K562 (cell line): ENCODE results near the gene NAA38. TPM values are rescaled to one million over a fixed set of nuclear protein-coding genes. Genes with fewer than 3 reads are reported as not detected.

Experiments used
- ATF7 ChIP-seq: fragments of 450-650 bp; IDR thresholded peaks from 2 replicates; pipeline ENCODE4 v1.7.1; 2014; ENCODE audit warnings: mild to moderate bottlenecking, moderate library complexity
- CC2D1A ChIP-seq: fragments of 450-650 bp; IDR thresholded peaks from 2 replicates; pipeline ENCODE4 v1.6.1; 2017; ENCODE audit warnings: mild to moderate bottlenecking
- CEBPG ChIP-seq, 3 experiments: fragments of 200-800 bp in 1 of 3; sonication (Bioruptor generic) in 1 of 3; sonication (generic) in 1 of 3; formaldehyde crosslinking in 1 of 3; IDR thresholded peaks in 2 of 3; conservative IDR thresholded peaks in 1 of 3; 2 replicates each; pipeline versions ENCODE4 v1.6.1 to v1.8.0; 2016 to 2022; ENCODE audit warnings: missing compliant biosample characterization in 2 of 3, missing genetic modification characterization in 2 of 3, mild to moderate bottlenecking in 1 of 3, missing genetic modification reagents in 1 of 3
- E2F5 ChIP-seq: sonication (generic); formaldehyde crosslinking; IDR thresholded peaks from 2 replicates; pipeline ENCODE4 v1.8.0; 2022; ENCODE audit warnings: mild to moderate bottlenecking, missing genetic modification reagents
- ELF2 ChIP-seq: fragments of 250-450 bp; sonication (Bioruptor Pico); IDR thresholded peaks from 2 replicates; pipeline ENCODE4 v1.5.0; 2021; ENCODE audit warnings: mild to moderate bottlenecking
- ELF4 ChIP-seq: fragments of 450-650 bp; formaldehyde crosslinking; IDR thresholded peaks from 2 replicates; pipeline ENCODE4 v1.4.0; 2022; ENCODE audit warnings: missing genetic modification characterization
- GTF2A2 ChIP-seq: IDR thresholded peaks from 2 replicates; pipeline ENCODE4 v1.6.1; 2016; ENCODE audit warnings: mild to moderate bottlenecking, missing genetic modification characterization, missing compliant biosample characterization
- HSF4 ChIP-seq: fragments of 250-450 bp; sonication (Bioruptor Pico); IDR thresholded peaks from 2 replicates; pipeline ENCODE4 v2.1.2; 2022; ENCODE audit warnings: mild to moderate bottlenecking, moderate library complexity, borderline replicate concordance
- IRF1 ChIP-seq: sonication (generic); formaldehyde crosslinking; IDR thresholded peaks from 2 replicates; pipeline ENCODE4 v1.8.0; 2022; ENCODE audit warnings: missing genetic modification reagents, mild to moderate bottlenecking, borderline replicate concordance
- KDM5B ChIP-seq: fragments of 200-600 bp; sonication (generic); IDR thresholded peaks from 2 replicates; pipeline ENCODE4 v1.6.1; 2012; ENCODE audit warnings: low read depth, mild to moderate bottlenecking, moderate library complexity, low read length, control low read depth, inconsistent platforms; ENCODE audit not compliant: insufficient replicate concordance
- MEF2A ChIP-seq: IDR thresholded peaks from 2 replicates; pipeline ENCODE4 v1.6.1; 2011; ENCODE audit warnings: low read depth, mild to moderate bottlenecking, low read length, moderate library complexity; ENCODE audit not compliant: control insufficient read depth
- MNT ChIP-seq, 2 experiments: fragments of 450-650 bp; conservative IDR thresholded peaks; 2 replicates each; pipeline ENCODE4 v1.6.1; 2017; ENCODE audit warnings: mild to moderate bottlenecking in 2 of 2, moderate library complexity in 2 of 2
- MTA1 ChIP-seq: fragments of 450-650 bp; IDR thresholded peaks from 2 replicates; pipeline ENCODE4 v1.6.1; 2017; ENCODE audit warnings: borderline replicate concordance
- RBFOX2 ChIP-seq: fragments of 200-400 bp; formaldehyde crosslinking; IDR thresholded peaks from 2 replicates; pipeline ENCODE4 v1.6.1; 2017; ENCODE audit warnings: low read depth, mild to moderate bottlenecking, low read length, moderate library complexity
- RBM22 ChIP-seq: fragments of 200-400 bp; formaldehyde crosslinking; IDR thresholded peaks from 2 replicates; pipeline ENCODE4 v1.6.1; 2018; ENCODE audit warnings: low read length, low read depth; ENCODE audit not compliant: poor library complexity, severe bottlenecking
- RCOR1 ChIP-seq, 2 experiments: IDR thresholded peaks; 2 replicates each; pipeline ENCODE4 v1.6.1; 2012; ENCODE audit warnings: low read depth in 2 of 2, low read length in 2 of 2, borderline replicate concordance in 1 of 2, improper control_type of control experiment in 1 of 2
- SIN3B ChIP-seq: fragments of 450-650 bp; IDR thresholded peaks from 2 replicates; pipeline ENCODE4 v1.6.1; 2017; ENCODE audit warnings: low read depth, mild to moderate bottlenecking, moderate library complexity
- SRSF1 ChIP-seq: fragments of 200-400 bp; formaldehyde crosslinking; IDR thresholded peaks from 2 replicates; pipeline ENCODE4 v1.6.1; 2017; ENCODE audit warnings: mild to moderate bottlenecking, low read depth, low read length, moderate library complexity
- SUPT5H ChIP-seq: fragments of 450-650 bp; IDR thresholded peaks from 2 replicates; pipeline ENCODE4 v1.6.1; 2016
- TCF3 ChIP-seq: sonication (generic); formaldehyde crosslinking; IDR thresholded peaks from 2 replicates; pipeline ENCODE4 v1.4.0; 2020; ENCODE audit warnings: mild to moderate bottlenecking, missing genetic modification reagents
- ZKSCAN3 ChIP-seq: fragments of 250-450 bp; sonication (Bioruptor Pico); IDR thresholded peaks from 2 replicates; pipeline ENCODE4 v1.4.0; 2020
- ZNF24 ChIP-seq: fragments of 450-650 bp; IDR thresholded peaks from 2 replicates; pipeline ENCODE4 v1.6.1; 2016
- ZNF644 ChIP-seq: fragments of 200-800 bp; sonication (Bioruptor generic); IDR thresholded peaks from 2 replicates; pipeline ENCODE4 v1.6.1; 2016; ENCODE audit warnings: low read depth, missing genetic modification characterization, missing compliant biosample characterization
- ZNF695 ChIP-seq: fragments of 450-650 bp; formaldehyde crosslinking; IDR thresholded peaks from 2 replicates; pipeline ENCODE4 v1.4.0; 2020; ENCODE audit warnings: mild to moderate bottlenecking, moderate library complexity
- ZNF717 ChIP-seq: fragments of 250-450 bp; sonication (Bioruptor Pico); IDR thresholded peaks from 2 replicates; pipeline ENCODE4 v1.5.0; 2021
- polyA plus RNA-seq, 8 experiments: library from polyadenylated mRNA; depleted of rRNA in 4 of 8; stranded (reverse) in 5 of 8; unstranded in 3 of 8; fragments of >200 nt; fragmentation: Nextera tagmentation in 2 of 8; fragmentation: Illumina TruSeq in 1 of 8; extraction: Ambion mirVana in 2 of 8; extraction: Trizol in 1 of 8; gene quantifications; 2 replicates each; pipeline versions ENCODE4 v1.2.1 to v1.2.3, GENCODE V29; 2011 to 2014; ENCODE audit warnings: inconsistent platforms in 1 of 8, missing spikeins in 1 of 8
- total RNA-seq, 7 experiments: library from RNA; depleted of rRNA in 6 of 7; stranded (reverse); fragments of >200 nt in 6 of 7; fragmentation: Illumina TruSeq in 2 of 7; extraction: Trizol in 2 of 7; gene quantifications; 2 replicates each; pipeline versions ENCODE4 v1.2.1 to v1.2.3, GENCODE V29; 2011 to 2021; ENCODE audit warnings: low replicate concordance in 1 of 7

Gene NAA38
- total and polyA plus RNA-seq, 9 of the 15 experiments (the other 6 are each of a cell fraction or from before 2014, with no cell fraction given): 16.4 to 99.8 (median 57.3) TPM

DNA sequence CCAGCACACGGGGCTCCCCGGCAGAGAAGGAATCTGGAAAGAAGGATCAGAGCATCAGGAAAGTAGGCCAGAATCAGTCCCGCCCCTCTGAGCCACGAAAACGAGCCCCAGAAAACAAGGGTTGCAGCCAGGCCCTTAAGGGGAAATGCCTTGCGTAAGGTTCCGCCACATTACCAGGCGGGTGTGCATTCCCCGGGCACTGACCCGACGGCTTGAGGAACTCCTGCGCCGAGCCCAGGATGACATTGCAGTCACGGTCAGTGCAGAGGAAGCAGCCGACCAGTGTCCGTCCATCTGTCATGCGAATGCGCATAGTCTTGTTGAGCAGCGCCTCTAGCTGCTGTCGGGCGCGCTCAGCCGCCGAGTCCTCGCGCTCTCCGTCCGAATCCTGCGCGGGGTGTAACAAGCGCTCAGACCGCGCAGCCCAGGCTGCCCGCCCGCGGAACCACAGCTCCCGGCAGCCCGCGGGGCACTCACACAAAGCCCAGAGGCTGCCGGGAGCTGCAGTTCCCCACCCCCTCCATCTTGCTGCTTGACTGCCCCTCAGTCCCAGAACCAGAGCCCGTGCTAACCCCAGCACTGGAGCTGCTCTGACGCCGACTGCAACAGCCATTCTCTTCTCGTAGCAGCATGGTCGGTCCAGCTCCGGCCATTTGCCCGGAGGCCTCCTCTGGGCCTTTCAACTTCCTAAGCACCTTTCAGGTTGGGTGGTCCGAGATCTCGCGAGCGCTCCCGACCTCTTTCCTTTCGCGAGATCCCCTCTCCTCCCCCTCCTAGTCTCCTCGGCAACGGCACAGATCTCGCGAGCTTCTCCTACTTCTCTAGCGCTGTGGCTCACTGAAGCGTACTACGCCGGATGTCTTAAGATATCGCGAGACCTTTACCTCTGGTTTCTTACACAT is at the start of gene NAA38 (continued):
- no peak for TF ChIP-seq E2F5
- TF ChIP-seq ZNF717: no peak
- TF ChIP-seq RCOR1 (IDR thresholded peaks at IDR 0.05; ENCODE audit: borderline replicate concordance in 1 of 2, low read depth in 2 of 2, low read length in 2 of 2): peak in 1 of 2 experiments; percentile 47; a peak in 1 of 4 replicates
- no peak for TF ChIP-seq CC2D1A
- TF ChIP-seq RBFOX2: peak; percentile 81
- 0 out of 2 replicates have a peak, but pooled peaks have one; percentile 17 for TF ChIP-seq SIN3B
- TF ChIP-seq SRSF1: no peak
- TF ChIP-seq GTF2A2 (tag): no peak
- TF ChIP-seq MTA1: 0 out of 2 replicates have a peak, but pooled peaks have one; percentile 33
- peak; percentile 34; the same call in 1 of the 2 replicates for TF ChIP-seq ZNF24
- no peak for TF ChIP-seq ZNF644
- TF ChIP-seq CEBPG (CRISPR knock-in tag; IDR thresholded peaks at IDR 0.05): no peak
- TF ChIP-seq CEBPG (tag; conservative IDR thresholded peaks at IDR 0.05 in 1 of 2, IDR thresholded peaks at IDR 0.05 in 1 of 2): no peak
- TF ChIP-seq HSF4 (CRISPR knock-in tag): no peak
- no peak for TF ChIP-seq TCF3 (CRISPR knock-in tag)
- TF ChIP-seq ZKSCAN3 (CRISPR knock-in tag): no peak
- TF ChIP-seq RBM22: peak; percentile 89
- peak; percentile 41 for TF ChIP-seq ATF7
- TF ChIP-seq KDM5B: peak; percentile 45
- no peak for TF ChIP-seq ZNF695
- peak; percentile 35; the same call in 1 of the 2 replicates for TF ChIP-seq ELF2 (CRISPR knock-in tag)
- TF ChIP-seq MEF2A: no peak
- peak; percentile 13 to 45 for TF ChIP-seq MNT (conservative IDR thresholded peaks at IDR 0.05)
- TF ChIP-seq SUPT5H: no peak; the same call in 1 of the 2 replicates
- TF ChIP-seq ELF4: no peak
- TF ChIP-seq IRF1 (CRISPR knock-in tag): no peak
